GM21381 (cell line): Measurements from ENCODE around the gene ELL3.
A peak's percentile ranks its signal among the peaks of the same experiment; 100 is the strongest.

Experiments used
- ATAC-seq: cut with Tn5 transposase; IDR thresholded peaks from one replicate; pipeline ENCODE4 v1.9.1; 2021; ENCODE audit warnings: mild to moderate bottlenecking, moderate library complexity; ENCODE audit not compliant: unreplicated experiment

ELL3 gene

GRCh38 chr15:43792761-43793476 is 16.2 kb upstream of the ELL3 start:
- ATAC-seq: no peak

GRCh38 chr15:43791993-43792760 is 15.4 kb upstream of the ELL3 start, which contains the start of gene SERF2:
SERF2 (plus strand) TSS chr15:43792320; CDS start chr15:43792377, 57 bp downstream.
- ATAC-seq: peak; percentile 90

- ATAC-seq: no peak
These were observed 12.6 kb upstream of the ELL3 start for GRCh38 chr15:43789409-43789808.

- no peak for ATAC-seq
These were observed 2.2 kb upstream of the ELL3 start for GRCh38 chr15:43779016-43779415.

- ATAC-seq: peak; percentile 59
These were observed 625 bp upstream of the ELL3 start for GRCh38 chr15:43777267-43777914.

GRCh38 chr15:43776101-43776717 is 557 bp downstream of the ELL3 start:
- peak; percentile 58 for ATAC-seq

- ATAC-seq: no peak
These were observed 1.3 kb downstream of the ELL3 start for GRCh38 chr15:43775411-43775965.

GRCh38 chr15:43774062-43774461 is 2.7 kb downstream of the ELL3 start:
- ATAC-seq: no peak

- ATAC-seq: no peak
These were observed 4.1 kb downstream of the ELL3 start for GRCh38 chr15:43772624-43773023.

- no peak for ATAC-seq
These were observed 5.0 kb downstream of the ELL3 start for GRCh38 chr15:43771816-43772215.

- no peak for ATAC-seq
These were observed 7.1 kb downstream of the ELL3 start for GRCh38 chr15:43769584-43770228.

- ATAC-seq: no peak
These were observed 12.8 kb downstream of the ELL3 start for GRCh38 chr15:43763819-43764446.

GRCh38 chr15:43762824-43763223 is 13.9 kb downstream of the ELL3 start:
- no peak for ATAC-seq

GRCh38 chr15:43751885-43752284 is 24.9 kb downstream of the ELL3 start:
- ATAC-seq: no peak

GRCh38 chr15:43749690-43750345 is 26.9 kb downstream of the ELL3 start:
- no peak for ATAC-seq

GRCh38 chr15:43748376-43748775 is 28.4 kb downstream of the ELL3 start:
- no peak for ATAC-seq

GRCh38 chr15:43746903-43747309 is 29.9 kb downstream of the ELL3 start:
- ATAC-seq: peak; percentile 11

GRCh38 chr15:43746245-43746902 is 30.4 kb downstream of the ELL3 start, which contains the start of gene PDIA3:
PDIA3 (plus strand) TSS chr15:43746438; CDS start chr15:43746540, 102 bp downstream.
- ATAC-seq: peak; percentile 73

- ATAC-seq: no peak
These were observed 41.4 kb downstream of the ELL3 start for GRCh38 chr15:43735416-43735815.
